Colonic mucosa (tissue), 4 donors: Measurements from ENCODE around the gene CALN1. TPM values are rescaled to one million over a fixed set of nuclear protein-coding genes. Genes with fewer than 3 reads are reported as not detected.
"Not testable (repeated sequence)": the region's sequence is repeated elsewhere in the genome, so short reads cannot be mapped to it uniquely, and the experiment has no call there.

Experiments
- DNase-seq: peaks from one replicate; pipeline ENCODE4 v3.0.0-alpha.2; 2020
- H3K27ac ChIP-seq: fragments of 200-600 bp; one replicate; pipeline ENCODE4 v1.8.0; 2021
- H3K27me3 ChIP-seq: fragments of 200-600 bp; one replicate; pipeline ENCODE4 v1.8.0; 2021
- H3K36me3 ChIP-seq: fragments of 200-600 bp; one replicate; pipeline ENCODE4 v1.8.0; 2021
- H3K4me1 ChIP-seq: fragments of 200-600 bp; one replicate; pipeline ENCODE4 v1.8.0; 2021; ENCODE audit warnings: mild to moderate bottlenecking
- H3K4me3 ChIP-seq: fragments of 200-600 bp; one replicate; pipeline ENCODE4 v1.8.0; 2021
- H3K9ac ChIP-seq, 2 donors: one replicate each; pipeline ENCODE4 v1.7.0; 2013; ENCODE audit warnings: control low read depth in 2 of 2, low read depth in 2 of 2, low read length in 2 of 2
- H3K9me3 ChIP-seq: fragments of 200-600 bp; one replicate; pipeline ENCODE4 v1.8.0; 2021
- CTCF ChIP-seq: fragments of 200-600 bp; IDR thresholded peaks from one replicate; pipeline ENCODE4 v1.8.0; 2022; ENCODE audit warnings: antibody characterized with exemption, mild to moderate bottlenecking
- intact Hi-C: fragments of 100-400 bp; cut with DNase I; formaldehyde crosslinking; loops from one replicate; pipeline ENCODE4 v1.14.1; 2022
- total RNA-seq, 2 donors: library from RNA; stranded (reverse); fragmentation: NEBNext Ultra II Directional in 1 of 2; extraction: Animal tissue kit (Norgen Biotek cat#: 25700) in 1 of 2; gene quantifications; one replicate each; pipeline ENCODE4 v1.2.1, GENCODE V29; 2021
- donor health status: healthy.
- donor health status: DM: no; HTN: no; CAD: no.
- donor health status: DM: no; HTN: no; CAD: no.

Gene CALN1
- total RNA-seq, 2 donors from 2014 or later = 0.37 TPM; not detected in 1

GRCh38 chr7:72362246-72362645 lies 49.9 kb downstream of the CALN1 start:
- no peak for TF ChIP-seq CTCF
- intact Hi-C loops = no loop called here
- Histone ChIP-seq H3K27me3 (no peaks in the 10 kb centered on the region), H3K4me3 (no peak overlapping the region), H3K36me3 (no peaks in the 10 kb centered on the region), H3K4me1 (no peaks in the 10 kb centered on the region), H3K27ac (no peak overlapping the region), H3K9me3 (no peaks in the 10 kb centered on the region), H3K9ac (no peak overlapping the region)
- no peak for DNase-seq

- Histone ChIP-seq H3K27ac (no peak overlapping the region), H3K4me1 (no peaks in the 10 kb centered on the region), H3K4me3 (no peak overlapping the region), H3K9ac (no peak overlapping the region), H3K9me3 (no peaks in the 10 kb centered on the region), H3K27me3 (no peaks in the 10 kb centered on the region), H3K36me3 (no peaks in the 10 kb centered on the region)
- no peak for DNase-seq
- intact Hi-C loops = no loop called here
- TF ChIP-seq CTCF = no peak
Measured at GRCh38 chr7:72345208-72345727, 66.9 kb downstream of the CALN1 start.

- Histone ChIP-seq H3K27me3 (no peaks in the 10 kb centered on the region), H3K9me3 (no peaks in the 10 kb centered on the region), H3K27ac (no peak overlapping the region), H3K9ac (no peak overlapping the region), H3K4me3 (no peak overlapping the region), H3K4me1 (no peaks in the 10 kb centered on the region), H3K36me3 (no peaks in the 10 kb centered on the region)
- intact Hi-C loops = no loop called here
- TF ChIP-seq CTCF = no peak
- no peak for DNase-seq
Measured at GRCh38 chr7:72343991-72344390, 68.1 kb downstream of the CALN1 start.

GRCh38 chr7:72343354-72343753 lies 68.8 kb downstream of the CALN1 start:
- H3K27ac ChIP-seq, H3K36me3 ChIP-seq, H3K4me3 ChIP-seq, intact Hi-C loops, H3K9ac ChIP-seq, H3K9me3 ChIP-seq, H3K4me1 ChIP-seq, DNase-seq, H3K27me3 ChIP-seq: not testable (repeated sequence)

GRCh38 chr7:72337390-72338167 lies 74.6 kb downstream of the CALN1 start:
- TF ChIP-seq CTCF = no peak
- intact Hi-C loops = no loop called here
- no peak for DNase-seq
- no peaks in the 10 kb centered on the region for H3K4me1 ChIP-seq
- no peak overlapping the region for H3K27ac ChIP-seq
- peaks cover 13% of the 10 kb centered on the region for H3K27me3 ChIP-seq
- no peak overlapping the region for H3K9ac ChIP-seq
- no peak overlapping the region for H3K4me3 ChIP-seq
- H3K9me3 ChIP-seq = no peaks in the 10 kb centered on the region
- no peaks in the 10 kb centered on the region for H3K36me3 ChIP-seq

- no peak for DNase-seq
- no peaks in the 10 kb centered on the region for H3K9me3 ChIP-seq
- H3K4me1 ChIP-seq = no peaks in the 10 kb centered on the region
- intact Hi-C loops = no loop called here
- TF ChIP-seq CTCF = no peak
- H3K36me3 ChIP-seq = no peaks in the 10 kb centered on the region
- H3K27ac ChIP-seq = no peak overlapping the region
- peaks cover 13% of the 10 kb centered on the region for H3K27me3 ChIP-seq
- no peak overlapping the region for H3K4me3 ChIP-seq
- no peak overlapping the region for H3K9ac ChIP-seq
Measured at GRCh38 chr7:72336632-72337389, 75.3 kb downstream of the CALN1 start.
